GM18520 (cell line): ENCODE measurements around the gene ZNF525.
"Not testable (repeated sequence)": the region's sequence is repeated elsewhere in the genome, so short reads cannot be mapped to it uniquely, and the experiment has no call there.

ENCODE experiments used
- ATAC-seq: cut with Tn5 transposase; IDR thresholded peaks from one replicate; pipeline ENCODE4 v1.9.1; 2021; ENCODE audit not compliant: unreplicated experiment

ZNF525 gene

GRCh38 chr19:53395840-53396524, 30.5 kb downstream of the ZNF525 start:
- not testable (repeated sequence) for ATAC-seq

- ATAC-seq, result no peak
These were observed 31.0 kb downstream of the ZNF525 start for GRCh38 chr19:53396525-53396868.

GRCh38 chr19:53397918-53398317, 32.4 kb downstream of the ZNF525 start:
- not testable (repeated sequence) for ATAC-seq

- no peak for ATAC-seq
These were observed 44.1 kb downstream of the ZNF525 start for GRCh38 chr19:53409505-53410204.

GRCh38 chr19:53420520-53421315, 55.2 kb downstream of the ZNF525 start:
- ATAC-seq, result not testable (repeated sequence)

- no peak for ATAC-seq
These were observed 57.0 kb downstream of the ZNF525 start for GRCh38 chr19:53422551-53422950.

- ATAC-seq, result not testable (repeated sequence)
These were observed 57.6 kb downstream of the ZNF525 start for GRCh38 chr19:53423074-53423473.

- ATAC-seq, result not testable (repeated sequence)
These were observed 58.2 kb downstream of the ZNF525 start for GRCh38 chr19:53423680-53424079.

- ATAC-seq, result no peak
These were observed 59.6 kb downstream of the ZNF525 start for GRCh38 chr19:53424968-53425597.

GRCh38 chr19:53431399-53432087, 66.0 kb downstream of the ZNF525 start, which contains the start of gene ZNF761:
ZNF761 (plus strand) TSS chr19:53431984; CDS start chr19:53447269, 15,285 bp downstream.
- ATAC-seq, result peak; percentile 86

- no peak for ATAC-seq
These were observed 66.7 kb downstream of the ZNF525 start for GRCh38 chr19:53432088-53432661.
